H9 (cell line): ENCODE data around the gene DNAJC5. TPM values are rescaled to one million over a fixed set of nuclear protein-coding genes. Genes with fewer than 3 reads are reported as not detected.

Experiments
- DNase-seq: peaks from one replicate; pipeline ENCODE4 v3.0.0-alpha.2; 2017
- H2AFZ ChIP-seq: one replicate; pipeline ENCODE4 v1.6.1; 2013; ENCODE audit warnings: mild to moderate bottlenecking, low read length, control low read depth, moderate library complexity
- H2AK5ac ChIP-seq: 2 replicates; pipeline ENCODE4 v1.6.1; 2013; ENCODE audit warnings: low read length, control low read depth, mixed read lengths; ENCODE audit not compliant: insufficient read length
- H2BK120ac ChIP-seq: one replicate; pipeline ENCODE4 v1.6.1; 2013; ENCODE audit warnings: low read depth, mild to moderate bottlenecking, low read length, control low read depth, inconsistent platforms; ENCODE audit not compliant: poor library complexity, severe bottlenecking
- H2BK12ac ChIP-seq: 2 replicates; pipeline ENCODE4 v1.6.1; 2013; ENCODE audit warnings: low read length, control low read depth, mixed read lengths, low read depth; ENCODE audit not compliant: insufficient read length
- H2BK15ac ChIP-seq: 2 replicates; pipeline ENCODE4 v1.6.1; 2013; ENCODE audit warnings: low read depth, low read length, control low read depth
- H2BK20ac ChIP-seq: one replicate; pipeline ENCODE4 v1.6.1; 2013; ENCODE audit warnings: low read depth, mild to moderate bottlenecking, low read length, control low read depth, inconsistent platforms; ENCODE audit not compliant: poor library complexity, severe bottlenecking
- H2BK5ac ChIP-seq: 2 replicates; pipeline ENCODE4 v1.6.1; 2013; ENCODE audit warnings: low read length, control low read depth, mixed read lengths; ENCODE audit not compliant: insufficient read length
- H3K14ac ChIP-seq: 2 replicates; pipeline ENCODE4 v1.6.1; 2013; ENCODE audit warnings: low read length, control low read depth; ENCODE audit not compliant: insufficient read depth
- H3K18ac ChIP-seq: 2 replicates; pipeline ENCODE4 v1.6.1; 2013; ENCODE audit warnings: low read depth, mild to moderate bottlenecking, mixed read lengths, low read length, control low read depth; ENCODE audit not compliant: insufficient read length
- H3K23ac ChIP-seq: 2 replicates; pipeline ENCODE4 v1.6.1; 2013; ENCODE audit warnings: low read length, control low read depth, mixed read lengths, low read depth; ENCODE audit not compliant: insufficient read length
- H3K23me2 ChIP-seq: 2 replicates; pipeline ENCODE4 v1.6.1; 2013; ENCODE audit warnings: low read depth, mild to moderate bottlenecking, mixed read lengths, low read length, control low read depth; ENCODE audit not compliant: insufficient read length, poor library complexity, severe bottlenecking
- H3K27ac ChIP-seq: 2 replicates; pipeline ENCODE4 v1.5.1; 2013; ENCODE audit warnings: low read length, control low read depth, mixed read lengths, low read depth; ENCODE audit not compliant: insufficient read length
- H3K27me3 ChIP-seq: 2 replicates; pipeline ENCODE4 v1.6.1; 2013; ENCODE audit warnings: low read length, control low read depth, inconsistent platforms; ENCODE audit not compliant: insufficient read depth
- H3K4ac ChIP-seq: 2 replicates; pipeline ENCODE4 v1.6.1; 2013; ENCODE audit warnings: low read depth, mild to moderate bottlenecking, control low read depth, inconsistent platforms, low read length, moderate library complexity
- H3K4me1 ChIP-seq: 2 replicates; pipeline ENCODE4 v1.6.1; 2013; ENCODE audit warnings: low read length, control low read depth, inconsistent platforms; ENCODE audit not compliant: insufficient read depth
- H3K4me2 ChIP-seq: 2 replicates; pipeline ENCODE4 v1.6.1; 2013; ENCODE audit warnings: low read length, control low read depth, mixed read lengths; ENCODE audit not compliant: insufficient read length, insufficient read depth
- H3K56ac ChIP-seq: 2 replicates; pipeline ENCODE4 v1.6.1; 2013; ENCODE audit warnings: low read depth, mild to moderate bottlenecking, mixed read lengths, low read length, control low read depth; ENCODE audit not compliant: insufficient read length
- H3K79me1 ChIP-seq: 2 replicates; pipeline ENCODE4 v1.6.1; 2013; ENCODE audit warnings: low read depth, mild to moderate bottlenecking, moderate library complexity, low read length, control low read depth, inconsistent platforms; ENCODE audit not compliant: insufficient read depth, poor library complexity, severe bottlenecking
- H3K79me2 ChIP-seq: 2 replicates; pipeline ENCODE4 v1.6.1; 2013; ENCODE audit warnings: low read length, control low read depth, inconsistent platforms; ENCODE audit not compliant: insufficient read depth
- H3K9ac ChIP-seq: 2 replicates; pipeline ENCODE4 v1.6.1; 2013; ENCODE audit warnings: low read length, control low read depth, mixed read lengths; ENCODE audit not compliant: insufficient read length; ENCODE audit errors: extremely low read depth
- H3K9me3 ChIP-seq: one replicate; pipeline ENCODE4 v1.6.1; 2013; ENCODE audit warnings: low read depth, low read length, inconsistent platforms; ENCODE audit not compliant: control insufficient read depth
- H3T11ph ChIP-seq: one replicate; pipeline ENCODE4 v1.6.1; 2013; ENCODE audit warnings: mild to moderate bottlenecking, low read length, control low read depth, inconsistent platforms
- H4K20me1 ChIP-seq: one replicate; pipeline ENCODE4 v1.6.1; 2013; ENCODE audit not compliant: control insufficient read depth, insufficient read length, insufficient read depth
- H4K5ac ChIP-seq: 2 replicates; pipeline ENCODE4 v1.6.1; 2013; ENCODE audit warnings: low read depth, mild to moderate bottlenecking, mixed read lengths, low read length, control low read depth; ENCODE audit not compliant: insufficient read length
- H4K8ac ChIP-seq: replicated peaks from 2 replicates; pipeline ENCODE4 v1.6.1; 2013; ENCODE audit warnings: low read length, control low read depth, mixed read lengths, low read depth; ENCODE audit not compliant: insufficient read length
- H4K91ac ChIP-seq: 2 replicates; pipeline ENCODE4 v1.6.1; 2013; ENCODE audit warnings: low read depth, mild to moderate bottlenecking, moderate library complexity, mixed read lengths, low read length, control low read depth; ENCODE audit not compliant: insufficient read length
- H3K27ac Mint-ChIP-seq, 3 experiments: 2 replicates in 2 of 3; 3 replicates in 1 of 3; pipeline ENCODE4 v1.8.0; 2020 to 2021; ENCODE audit warnings: mixed read lengths in 3 of 3, mild to moderate bottlenecking in 1 of 3, moderate library complexity in 1 of 3
- H3K27me3 Mint-ChIP-seq: 2 replicates; pipeline ENCODE4 v1.8.0; 2021; ENCODE audit warnings: low read depth, mild to moderate bottlenecking, moderate library complexity, mixed read lengths
- H3K36me3 Mint-ChIP-seq, 3 experiments: 2 replicates in 2 of 3; 3 replicates in 1 of 3; pipeline ENCODE4 v1.8.0; 2020 to 2021; ENCODE audit warnings: low read depth in 3 of 3, mixed read lengths in 3 of 3; ENCODE audit not compliant: insufficient read depth in 1 of 3
- H3K4me1 Mint-ChIP-seq, 2 experiments: 2 replicates each; pipeline ENCODE4 v1.8.0; 2020; ENCODE audit warnings: mixed read lengths in 2 of 2
- H3K4me3 Mint-ChIP-seq, 2 experiments: 2 replicates in 1 of 2; 3 replicates in 1 of 2; pipeline ENCODE4 v1.8.0; 2020 to 2021; ENCODE audit warnings: mild to moderate bottlenecking in 2 of 2, mixed read lengths in 2 of 2, moderate library complexity in 1 of 2
- H3K9me3 Mint-ChIP-seq, 2 experiments: 2 replicates in 1 of 2; 3 replicates in 1 of 2; pipeline ENCODE4 v1.8.0; 2020; ENCODE audit warnings: mild to moderate bottlenecking in 2 of 2, mixed read lengths in 2 of 2, moderate library complexity in 1 of 2
- CTCF ChIP-seq: fragments of 200-600 bp; sonication (generic); conservative IDR thresholded peaks from 3 replicates; pipeline ENCODE4 v1.8.0; 2021; ENCODE audit warnings: antibody characterized with exemption, mild to moderate bottlenecking
- WGBS: extraction: QIAGEN DNeasy Blood & Tissue Kit; methylation state at CpG from one replicate; pipeline ENCODE4 v1.1.7; 2013; ENCODE audit warnings: missing lambda C conversion rate, low lambda C conversion rate, mixed read lengths; ENCODE audit not compliant: insufficient read length; ENCODE audit errors: extremely low coverage; 5-methylcytosine and 5-hydroxymethylcytosine counted together
- total RNA-seq: library from RNA; stranded (reverse); gene quantifications from 2 replicates; pipeline ENCODE4 v1.2.1, GENCODE V29; 2021

Gene DNAJC5
- total RNA-seq, 1 experiment from 2014 or later, result 43.0 TPM

DNA sequence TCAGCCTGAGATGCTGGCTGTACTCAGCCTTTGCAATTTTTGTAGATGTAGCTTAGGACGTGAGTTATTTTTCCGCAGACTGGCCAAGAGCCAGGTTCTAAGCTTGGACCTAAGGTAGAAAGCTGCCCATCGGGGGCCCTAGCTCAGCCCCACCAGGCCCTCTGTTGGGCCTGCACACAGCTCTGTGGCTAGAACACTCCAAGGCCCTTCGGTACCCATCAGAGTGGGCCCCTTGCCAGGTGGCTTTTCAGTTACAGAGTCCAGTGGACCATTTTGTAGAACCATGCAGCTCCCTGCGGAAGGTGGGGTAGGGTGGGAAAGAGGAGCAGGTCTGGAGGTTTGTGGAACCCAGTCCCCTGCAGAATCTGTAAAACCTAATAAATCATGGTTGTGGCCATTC is 38.7 kb downstream of the DNAJC5 start:
- Histone ChIP-seq H2AK5ac (no peak overlapping the region), H3K23ac (no peak overlapping the region), H2BK5ac (no peak overlapping the region), H3K9me3 (no peaks in the 10 kb centered on the region), H3K18ac (no peak overlapping the region), H2BK120ac (no peak overlapping the region), H3K4me2 (no peak overlapping the region), H2BK20ac (no peak overlapping the region), H3K56ac (no peak overlapping the region), H2BK12ac (no peak overlapping the region), H2AFZ (no peak overlapping the region), H3K79me1 (no peaks in the 10 kb centered on the region), H4K20me1 (no peaks in the 10 kb centered on the region), H3K79me2 (0 out of 2 replicates have a peak, but pooled peaks cover 4% of the 10 kb centered on the region), H3K9ac (no peak overlapping the region), H2BK15ac (no peak overlapping the region), H3K27me3 (no peaks in the 10 kb centered on the region), H3K27ac (no peak overlapping the region), H3K14ac (no peak overlapping the region), H4K5ac (no peak overlapping the region), H3T11ph (no peak overlapping the region), H4K91ac (no peak overlapping the region), H4K8ac (no peak overlapping the region), H3K4me1 (no peaks in the 10 kb centered on the region), H3K23me2 (peaks cover under 1% of the 10 kb centered on the region), H3K4ac (no peak overlapping the region)
- Mint-ChIP-seq H3K4me1 (no peaks in the 10 kb centered on the region), H3K27ac (no peak overlapping the region), H3K9me3 (no peaks in the 10 kb centered on the region), H3K27me3 (no peaks in the 10 kb centered on the region), H3K4me3 (no peak overlapping the region), H3K36me3 (peaks cover 28 to 60% (median 58%) of the 10 kb centered on the region in 3 experiments)
- TF ChIP-seq CTCF, result no peak
- no CpG with 5 or more reads among the region's 5 CpGs for WGBS
- no peak for DNase-seq
